ENCODE data around the gene VPS33A. TPM values are rescaled to one million over a fixed set of nuclear protein-coding genes. Genes with fewer than 3 reads are reported as not detected.

VPS33A gene
- total RNA-seq, 2 experiments from 2014 or later = 21.1 to 29.0 TPM

GRCh38 chr12:122230798-122231197 lies 35.5 kb downstream of the VPS33A start:
- Histone ChIP-seq H3K9me3 (ENCODE audit: low read length) (no peaks in the 10 kb centered on the region), H3K4me2 (ENCODE audit: low read length) (no peak overlapping the region), H3K4me3 (ENCODE audit: low read depth, low read length, poor library complexity, severe bottlenecking) (no peak overlapping the region), H3K36me3 (ENCODE audit: insufficient read depth, low read length) (peaks cover 47% of the 10 kb centered on the region), H3K79me2 (ENCODE audit: insufficient read depth, low read depth, low read length) (no peaks in the 10 kb centered on the region), H3K27ac (ENCODE audit: low read depth, low read length, poor library complexity, severe bottlenecking) (no peak overlapping the region), H2AFZ (ENCODE audit: low read length) (no peak overlapping the region), H3K4me1 (ENCODE audit: insufficient read depth, low read length, poor library complexity, severe bottlenecking) (peaks cover 8% of the 10 kb centered on the region), H3K9me2 (ENCODE audit: insufficient read depth, low read length) (no peaks in the 10 kb centered on the region), H4K20me1 (ENCODE audit: insufficient read depth, low read length) (no peaks in the 10 kb centered on the region)
- intact Hi-C loops (cut with micrococcal nuclease; ENCODE audit: unreplicated experiment) = no loop called here
- DNase-seq (ENCODE audit: low spot score) = no peak
- POLR2A ChIA-PET = no interaction called here
- BruUV-seq (replicated peaks) = no TSS peak
- CTCF ChIA-PET (ENCODE audit: unreplicated experiment) = no interaction called here
- TF ChIP-seq CTCF (conservative IDR thresholded peaks at IDR 0.05; ENCODE audit: low read length) = no peak
- TF ChIP-seq EZH2phosphoT487 (IDR thresholded peaks at IDR 0.05; ENCODE audit: borderline replicate concordance, low read depth, low read length) = no peak

- H3K4me3 ChIP-seq (ENCODE audit: low read depth, low read length, poor library complexity, severe bottlenecking) = no peak overlapping the region
- CTCF ChIA-PET (ENCODE audit: unreplicated experiment) = no interaction called here
- no TSS peak for BruUV-seq (replicated peaks)
- POLR2A ChIA-PET = interaction anchor here (0.9 kb wide), 1 partner anchor 88 kb away, joined by 3 read pairs; no protein-coding TSS in a partner anchor
- H3K27ac ChIP-seq (ENCODE audit: low read depth, low read length, poor library complexity, severe bottlenecking) = no peak overlapping the region
- intact Hi-C loops (cut with micrococcal nuclease; ENCODE audit: unreplicated experiment) = no loop called here
- H2AFZ ChIP-seq (ENCODE audit: low read length) = no peak overlapping the region
- H3K9me3 ChIP-seq (ENCODE audit: low read length) = no peaks in the 10 kb centered on the region
- H3K79me2 ChIP-seq (ENCODE audit: insufficient read depth, low read depth, low read length) = peaks cover 22% of the 10 kb centered on the region
- TF ChIP-seq EZH2phosphoT487 (IDR thresholded peaks at IDR 0.05; ENCODE audit: borderline replicate concordance, low read depth, low read length) = no peak
- no peak for TF ChIP-seq CTCF (conservative IDR thresholded peaks at IDR 0.05; ENCODE audit: low read length)
- no peak overlapping the region for H3K4me2 ChIP-seq (ENCODE audit: low read length)
- no peak for DNase-seq (ENCODE audit: low spot score)
- H3K36me3 ChIP-seq (ENCODE audit: insufficient read depth, low read length) = peaks cover 39% of the 10 kb centered on the region
- no peaks in the 10 kb centered on the region for H4K20me1 ChIP-seq (ENCODE audit: insufficient read depth, low read length)
- H3K4me1 ChIP-seq (ENCODE audit: insufficient read depth, low read length, poor library complexity, severe bottlenecking) = peaks cover 17% of the 10 kb centered on the region
- H3K9me2 ChIP-seq (ENCODE audit: insufficient read depth, low read length) = no peaks in the 10 kb centered on the region
Observed at GRCh38 chr12:122228092-122228491, 38.2 kb downstream of the VPS33A start.

GRCh38 chr12:122227341-122227740 lies 39.0 kb downstream of the VPS33A start:
- Histone ChIP-seq H3K4me1 (ENCODE audit: insufficient read depth, low read length, poor library complexity, severe bottlenecking) (peaks cover 17% of the 10 kb centered on the region), H3K9me2 (ENCODE audit: insufficient read depth, low read length) (no peaks in the 10 kb centered on the region), H2AFZ (ENCODE audit: low read length) (no peak overlapping the region), H3K4me2 (ENCODE audit: low read length) (no peak overlapping the region), H3K79me2 (ENCODE audit: insufficient read depth, low read depth, low read length) (peaks cover 22% of the 10 kb centered on the region), H3K4me3 (ENCODE audit: low read depth, low read length, poor library complexity, severe bottlenecking) (no peak overlapping the region), H3K9me3 (ENCODE audit: low read length) (no peaks in the 10 kb centered on the region), H3K27ac (ENCODE audit: low read depth, low read length, poor library complexity, severe bottlenecking) (no peak overlapping the region), H4K20me1 (ENCODE audit: insufficient read depth, low read length) (no peaks in the 10 kb centered on the region), H3K36me3 (ENCODE audit: insufficient read depth, low read length) (peaks cover 42% of the 10 kb centered on the region)
- CTCF ChIA-PET (ENCODE audit: unreplicated experiment) = interaction anchor here (0.5 kb wide), 1 partner anchor 119 kb away, joined by 3 read pairs; no protein-coding TSS in a partner anchor
- no TSS peak for BruUV-seq (replicated peaks)
- no peak for DNase-seq (ENCODE audit: low spot score)
- intact Hi-C loops (cut with micrococcal nuclease; ENCODE audit: unreplicated experiment) = no loop called here
- POLR2A ChIA-PET = interaction anchor here (0.6 kb wide), 1 partner anchor 159 kb away, joined by 3 read pairs; no protein-coding TSS in a partner anchor
- TF ChIP-seq EZH2phosphoT487 (IDR thresholded peaks at IDR 0.05; ENCODE audit: borderline replicate concordance, low read depth, low read length) = no peak
